Epithelial cell of esophagus (primary cell): ENCODE measurements around the gene TEN1.

ENCODE experiments used
- DNase-seq: peaks from one replicate; pipeline ENCODE4 v3.0.0; 2010; ENCODE audit warnings: low read depth
- H3K4me3 ChIP-seq: 2 replicates; pipeline ENCODE4 v1.5.1; 2011; ENCODE audit warnings: mild to moderate bottlenecking, low read length, control low read depth
- CTCF ChIP-seq: IDR thresholded peaks from 2 replicates; pipeline ENCODE4 v1.5.1; 2011; ENCODE audit warnings: low read depth, mild to moderate bottlenecking, low read length, control low read depth, inconsistent platforms; ENCODE audit not compliant: insufficient read depth; ENCODE audit errors: missing control alignments

The TEN1 gene

GRCh38 chr17:76025294-76025693, 46.3 kb downstream of the TEN1 start:
- H3K4me3 ChIP-seq = peak overlapping the region; percentile 73
- DNase-seq = no peak
- no peak for TF ChIP-seq CTCF

- peak overlapping the region; percentile 73 for H3K4me3 ChIP-seq
- no peak for TF ChIP-seq CTCF
- DNase-seq = peak; percentile 24
Measured at GRCh38 chr17:76026714-76027158, 47.7 kb downstream of the TEN1 start.

- TF ChIP-seq CTCF = no peak
- peak within 1 kb of the TSS; percentile 73 for H3K4me3 ChIP-seq
- peak; percentile 98 for DNase-seq
Measured at GRCh38 chr17:76027159-76027839, 48.3 kb downstream of the TEN1 start, which contains the start of gene EVPL. EVPL (minus strand) TSS chr17:76027306; CDS start chr17:76027198, 108 bp downstream.

- DNase-seq = no peak
- H3K4me3 ChIP-seq = no peak overlapping the region
- TF ChIP-seq CTCF = no peak
Measured at GRCh38 chr17:76032073-76032779, 53.2 kb downstream of the TEN1 start.

GRCh38 chr17:76032780-76033108, 53.7 kb downstream of the TEN1 start:
- no peak for TF ChIP-seq CTCF
- DNase-seq = no peak
- no peak overlapping the region for H3K4me3 ChIP-seq

GRCh38 chr17:76033139-76033538, 54.1 kb downstream of the TEN1 start:
- TF ChIP-seq CTCF = no peak
- no peak overlapping the region for H3K4me3 ChIP-seq
- no peak for DNase-seq
